ENCODE measurements around the gene CLCN2. TPM values are rescaled to one million over a fixed set of nuclear protein-coding genes. Genes with fewer than 3 reads are reported as not detected.

CLCN2 gene
- total RNA-seq, 1 experiment from 2014 or later, result 22.6 TPM

- POLR2A ChIA-PET, result interaction anchor here (0.9 kb wide), 1 partner anchor 173 kb away, joined by 4 read pairs; no protein-coding TSS in a partner anchor
Observed at GRCh38 chr3:184368116-184368515, 6.7 kb upstream of the CLCN2 start.

More at GRCh38 chr3:184368116-184368515, 6.7 kb upstream of the CLCN2 start:
- Mint-ChIP-seq H3K9me3 (no peaks in the 10 kb centered on the region), H3K4me1 (peaks cover 45% of the 10 kb centered on the region), H3K27ac (no peak overlapping the region), H3K36me3 (peaks cover 53% of the 10 kb centered on the region), H3K27me3 (ENCODE audit: low read depth) (no peaks in the 10 kb centered on the region), H3K4me3 (no peak overlapping the region)
- CTCF ChIA-PET, result interaction anchor here (1.3 to 1.5 kb wide), 2 partner anchors 13 to 173 kb away, joined by 4 to 5 read pairs; no protein-coding TSS in a partner anchor
- ATAC-seq (no peak), DNase-seq (ENCODE audit: low spot score) (no peak)
- TF ChIP-seq, protein P1, sequence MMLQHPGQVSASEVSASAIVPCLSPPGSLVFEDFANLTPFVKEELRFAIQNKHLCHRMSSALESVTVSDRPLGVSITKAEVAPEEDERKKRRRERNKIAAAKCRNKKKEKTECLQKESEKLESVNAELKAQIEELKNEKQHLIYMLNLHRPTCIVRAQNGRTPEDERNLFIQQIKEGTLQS (CRISPR knock-in tag; conservative IDR thresholded peaks at IDR 0.05), result no peak
- no peak for TF ChIP-seq PREB (CRISPR knock-in tag; IDR thresholded peaks at IDR 0.05; ENCODE audit: borderline replicate concordance)
- no peak for TF ChIP-seq OVOL2 (CRISPR knock-in tag; IDR thresholded peaks at IDR 0.05; ENCODE audit: borderline replicate concordance)
- TF ChIP-seq, protein P2, sequence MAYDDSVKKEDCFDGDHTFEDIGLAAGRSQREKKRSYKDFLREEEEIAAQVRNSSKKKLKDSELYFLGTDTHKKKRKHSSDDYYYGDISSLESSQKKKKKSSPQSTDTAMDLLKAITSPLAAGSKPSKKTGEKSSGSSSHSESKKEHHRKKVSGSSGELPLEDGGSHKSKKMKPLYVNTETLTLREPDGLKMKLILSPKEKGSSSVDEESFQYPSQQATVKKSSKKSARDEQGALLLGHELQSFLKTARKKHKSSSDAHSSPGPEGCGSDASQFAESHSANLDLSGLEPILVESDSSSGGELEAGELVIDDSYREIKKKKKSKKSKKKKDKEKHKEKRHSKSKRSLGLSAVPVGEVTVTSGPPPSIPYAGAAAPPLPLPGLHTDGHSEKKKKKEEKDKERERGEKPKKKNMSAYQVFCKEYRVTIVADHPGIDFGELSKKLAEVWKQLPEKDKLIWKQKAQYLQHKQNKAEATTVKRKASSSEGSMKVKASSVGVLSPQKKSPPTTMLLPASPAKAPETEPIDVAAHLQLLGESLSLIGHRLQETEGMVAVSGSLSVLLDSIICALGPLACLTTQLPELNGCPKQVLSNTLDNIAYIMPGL (CRISPR knock-in tag; IDR thresholded peaks at IDR 0.05), result no peak
- TF ChIP-seq TEAD1 (CRISPR knock-in tag; IDR thresholded peaks at IDR 0.05), result no peak
- no peak for TF ChIP-seq TP53 (CRISPR knock-in tag; IDR thresholded peaks at IDR 0.05)
- no peak for TF ChIP-seq ARID4B (CRISPR knock-in tag; IDR thresholded peaks at IDR 0.05; ENCODE audit: borderline replicate concordance)
- TF ChIP-seq ZNF138 (CRISPR knock-in tag; conservative IDR thresholded peaks at IDR 0.05), result no peak
- no peak for TF ChIP-seq CREB1 (CRISPR knock-in tag; IDR thresholded peaks at IDR 0.05)
- TF ChIP-seq ATF6 (CRISPR knock-in tag; IDR thresholded peaks at IDR 0.05), result no peak
- no peak for TF ChIP-seq MLX (CRISPR knock-in tag; IDR thresholded peaks at IDR 0.05)
- no peak for TF ChIP-seq KAT7 (CRISPR knock-in tag; IDR thresholded peaks at IDR 0.05; ENCODE audit: borderline replicate concordance)
